ENCODE results near the gene PLPPR3.

Gene PLPPR3

DNA sequence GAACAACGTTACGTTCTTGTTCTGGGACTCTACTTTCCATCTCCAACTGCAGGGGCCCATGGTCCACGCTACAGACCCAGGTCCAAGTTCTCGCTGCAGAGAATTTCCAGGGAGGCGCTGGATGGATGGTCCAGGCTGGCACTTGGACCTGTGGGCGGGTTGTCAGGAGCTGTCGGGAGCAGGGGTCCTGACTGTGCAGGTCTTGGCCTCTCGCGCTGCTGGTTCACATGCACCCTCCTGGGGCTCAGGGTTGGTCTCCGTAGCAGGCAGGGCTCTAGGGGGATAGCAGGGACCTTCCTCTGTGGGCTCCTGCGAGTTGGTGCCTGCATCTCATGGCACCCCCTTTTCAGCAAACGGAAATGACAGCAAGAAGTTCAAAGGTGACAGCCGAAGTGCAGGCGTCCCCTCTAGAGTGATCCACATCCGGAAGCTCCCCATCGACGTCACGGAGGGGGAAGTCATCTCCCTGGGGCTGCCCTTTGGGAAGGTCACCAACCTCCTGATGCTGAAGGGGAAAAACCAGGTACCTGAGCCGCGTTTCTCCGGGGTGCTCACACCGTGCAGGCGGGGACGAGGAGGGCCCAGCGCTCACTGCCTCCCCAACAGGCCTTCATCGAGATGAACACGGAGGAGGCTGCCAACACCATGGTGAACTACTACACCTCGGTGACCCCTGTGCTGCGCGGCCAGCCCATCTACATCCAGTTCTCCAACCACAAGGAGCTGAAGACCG is 17.9 kb downstream of the PLPPR3 start:
- Histone ChIP-seq H3K9me3 (ENCODE audit: control insufficient read depth, insufficient read depth, low read depth, low read length) (no peaks in the 10 kb centered on the region), H3K27ac (ENCODE audit: extremely low read depth, low read depth, low read length) (peak overlapping the region; percentile 97), H3K4me1 (ENCODE audit: control insufficient read depth, insufficient read depth, low read length) (peaks cover 25% of the 10 kb centered on the region), H3K36me3 (ENCODE audit: control insufficient read depth in 2 of 2, insufficient read depth in 1 of 2, low read length in 2 of 2) (peaks cover 11 to 99% of the 10 kb centered on the region in 2 experiments; a peak in 2 of 3 replicates), H3K4me3 (ENCODE audit: low read depth, low read length) (no peak overlapping the region)
- ChIA-PET POLR2A (interaction anchor here (0.7 kb wide), 1 partner anchor 25 kb away, joined by 3 read pairs; no protein-coding TSS in a partner anchor), CTCF (interaction anchor here (0.6 to 1.1 kb wide), 2 partner anchors 26 to 33 kb away, joined by 3 read pairs; no protein-coding TSS in a partner anchor)
- TF ChIP-seq, protein P1, sequence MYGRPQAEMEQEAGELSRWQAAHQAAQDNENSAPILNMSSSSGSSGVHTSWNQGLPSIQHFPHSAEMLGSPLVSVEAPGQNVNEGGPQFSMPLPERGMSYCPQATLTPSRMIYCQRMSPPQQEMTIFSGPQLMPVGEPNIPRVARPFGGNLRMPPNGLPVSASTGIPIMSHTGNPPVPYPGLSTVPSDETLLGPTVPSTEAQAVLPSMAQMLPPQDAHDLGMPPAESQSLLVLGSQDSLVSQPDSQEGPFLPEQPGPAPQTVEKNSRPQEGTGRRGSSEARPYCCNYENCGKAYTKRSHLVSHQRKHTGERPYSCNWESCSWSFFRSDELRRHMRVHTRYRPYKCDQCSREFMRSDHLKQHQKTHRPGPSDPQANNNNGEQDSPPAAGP (tag by site-specific recombination; IDR thresholded peaks at IDR 0.05), result no peak
- TF ChIP-seq ZNF830 (tag by site-specific recombination; IDR thresholded peaks at IDR 0.05; ENCODE audit: low read depth) (no peak), ZNF175 (tag by site-specific recombination; IDR thresholded peaks at IDR 0.05) (no peak), ZNF366 (tag by site-specific recombination; conservative IDR thresholded peaks at IDR 0.05) (no peak), ZNF621 (tag by site-specific recombination; IDR thresholded peaks at IDR 0.05) (no peak), KLF1 (tag by site-specific recombination; IDR thresholded peaks at IDR 0.05) (no peak), ZSCAN5A (tag by site-specific recombination; IDR thresholded peaks at IDR 0.05) (no peak)

DNA sequence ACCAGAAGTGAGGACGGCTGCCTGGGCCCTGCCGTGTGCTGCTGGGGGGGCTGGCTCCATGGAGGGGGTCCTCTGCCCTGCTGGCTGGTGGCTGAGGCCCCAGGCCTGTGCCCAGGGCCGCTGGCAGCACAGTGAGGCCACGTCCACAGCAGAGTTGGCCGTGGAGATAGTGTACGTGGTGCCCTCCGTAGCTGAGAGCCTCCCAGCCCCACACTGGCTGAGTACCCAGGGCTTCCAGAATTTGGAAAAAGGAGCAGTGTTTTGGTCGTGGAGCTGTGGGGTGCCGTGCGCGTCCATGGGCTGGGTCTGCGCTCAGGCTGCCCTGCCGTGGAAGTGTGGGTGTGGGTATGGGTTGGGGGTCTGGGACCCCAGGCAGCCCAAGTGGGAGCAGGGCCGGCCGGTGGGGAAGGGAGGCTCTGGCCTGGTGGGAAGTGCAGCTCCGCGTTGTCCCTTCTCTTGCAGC is 18.6 kb downstream of the PLPPR3 start:
- Histone ChIP-seq H3K27ac (ENCODE audit: extremely low read depth, low read depth, low read length) (peak overlapping the region; percentile 97), H3K36me3 (ENCODE audit: control insufficient read depth in 2 of 2, insufficient read depth in 1 of 2, low read length in 2 of 2) (peaks cover 9 to 100% of the 10 kb centered on the region in 2 experiments; a peak in 2 of 3 replicates), H3K4me1 (ENCODE audit: control insufficient read depth, insufficient read depth, low read length) (peaks cover 25% of the 10 kb centered on the region), H3K4me3 (ENCODE audit: low read depth, low read length) (no peak overlapping the region), H3K9me3 (ENCODE audit: control insufficient read depth, insufficient read depth, low read depth, low read length) (no peaks in the 10 kb centered on the region)
- ChIA-PET POLR2A (interaction anchor here (0.7 kb wide), 1 partner anchor 24 kb away, joined by 3 read pairs; no protein-coding TSS in a partner anchor), CTCF (interaction anchor here (0.6 to 1.1 kb wide), 3 partner anchors 25 to 34 kb away, joined by 3 read pairs; no protein-coding TSS in a partner anchor)
- TF ChIP-seq EGR2 (tag by site-specific recombination; IDR thresholded peaks at IDR 0.05; ENCODE audit: low read depth) (no peak), KLF1 (tag by site-specific recombination; IDR thresholded peaks at IDR 0.05) (no peak), ZIC2 (tag by site-specific recombination; IDR thresholded peaks at IDR 0.05) (0 out of 2 replicates have a peak, but pooled peaks have one; percentile 30), ZBTB7A (tag by site-specific recombination; IDR thresholded peaks at IDR 0.05; ENCODE audit: low read depth) (no peak), ZNF571 (tag by site-specific recombination; IDR thresholded peaks at IDR 0.05) (no peak)

DNA sequence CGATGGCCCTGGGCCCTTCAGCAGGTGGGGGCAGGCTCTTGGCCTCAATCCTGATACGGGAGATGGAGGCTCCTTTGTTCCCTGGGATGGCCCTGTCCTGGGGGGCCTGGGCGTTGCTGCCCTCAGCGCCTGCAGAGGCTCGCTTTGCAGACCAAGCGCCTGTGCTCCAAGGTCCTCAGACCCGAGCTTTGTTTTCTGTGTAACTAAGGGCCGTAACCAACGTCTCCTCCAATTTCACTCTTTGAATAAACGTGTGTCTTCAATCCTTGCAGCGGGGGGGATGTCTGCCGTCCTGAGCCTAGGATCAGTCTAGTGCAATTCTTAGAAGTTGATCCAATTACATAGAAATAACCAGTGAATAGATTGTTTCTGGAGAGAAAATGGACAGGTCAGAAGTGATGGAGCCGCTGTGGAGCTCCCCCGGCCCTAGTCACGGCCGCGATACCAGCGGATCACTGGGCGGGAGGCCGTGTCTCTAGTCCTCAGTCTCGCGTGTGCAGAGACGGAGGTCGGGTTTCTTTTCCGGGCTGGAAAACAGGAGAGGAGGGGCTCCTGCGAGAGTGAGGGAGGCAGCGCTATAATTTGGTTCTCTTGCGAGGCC is 19.2 kb downstream of the PLPPR3 start:
- Histone ChIP-seq H3K27ac (ENCODE audit: extremely low read depth, low read depth, low read length) (peak overlapping the region; percentile 97), H3K4me1 (ENCODE audit: control insufficient read depth, insufficient read depth, low read length) (peaks cover 25% of the 10 kb centered on the region), H3K36me3 (ENCODE audit: control insufficient read depth in 2 of 2, insufficient read depth in 1 of 2, low read length in 2 of 2) (peaks cover 4 to 95% of the 10 kb centered on the region in 2 experiments; a peak in 2 of 3 replicates), H3K9me3 (ENCODE audit: control insufficient read depth, insufficient read depth, low read depth, low read length) (no peaks in the 10 kb centered on the region), H3K4me3 (ENCODE audit: low read depth, low read length) (no peak overlapping the region)
- CTCF ChIA-PET, result interaction anchor here (1.0 to 1.1 kb wide), 2 partner anchors 32 to 33 kb away, joined by 3 read pairs; no protein-coding TSS in a partner anchor
- TF ChIP-seq ZNF302 (tag by site-specific recombination; IDR thresholded peaks at IDR 0.05; ENCODE audit: low read depth) (no peak), PATZ1 (tag by site-specific recombination; IDR thresholded peaks at IDR 0.05) (0 out of 2 replicates have a peak, but pooled peaks have one; percentile 12), ZNF76 (tag by site-specific recombination; IDR thresholded peaks at IDR 0.05; ENCODE audit: borderline replicate concordance, low read depth) (no peak), ZFHX2 (tag by site-specific recombination; conservative IDR thresholded peaks at IDR 0.05) (no peak)
- TF ChIP-seq, protein P2, sequence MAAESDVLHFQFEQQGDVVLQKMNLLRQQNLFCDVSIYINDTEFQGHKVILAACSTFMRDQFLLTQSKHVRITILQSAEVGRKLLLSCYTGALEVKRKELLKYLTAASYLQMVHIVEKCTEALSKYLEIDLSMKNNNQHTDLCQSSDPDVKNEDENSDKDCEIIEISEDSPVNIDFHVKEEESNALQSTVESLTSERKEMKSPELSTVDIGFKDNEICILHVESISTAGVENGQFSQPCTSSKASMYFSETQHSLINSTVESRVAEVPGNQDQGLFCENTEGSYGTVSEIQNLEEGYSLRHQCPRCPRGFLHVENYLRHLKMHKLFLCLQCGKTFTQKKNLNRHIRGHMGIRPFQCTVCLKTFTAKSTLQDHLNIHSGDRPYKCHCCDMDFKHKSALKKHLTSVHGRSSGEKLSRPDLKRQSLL (tag by site-specific recombination; IDR thresholded peaks at IDR 0.05), result 0 out of 2 replicates have a peak, but pooled peaks have one; percentile 43
- POLR2A ChIA-PET, result interaction anchor here (0.7 kb wide), 1 partner anchor 11 kb away, joined by 3 read pairs; no protein-coding TSS in a partner anchor

Measured in HEK293 (cell line).